HG02885 (cell line): ENCODE data around the gene CCDC85C.

Experiments
- ATAC-seq: cut with Tn5 transposase; IDR thresholded peaks from one replicate; pipeline ENCODE4 v1.9.1; 2021; ENCODE audit warnings: mild to moderate bottlenecking; ENCODE audit not compliant: unreplicated experiment, poor library complexity

CCDC85C gene

DNA sequence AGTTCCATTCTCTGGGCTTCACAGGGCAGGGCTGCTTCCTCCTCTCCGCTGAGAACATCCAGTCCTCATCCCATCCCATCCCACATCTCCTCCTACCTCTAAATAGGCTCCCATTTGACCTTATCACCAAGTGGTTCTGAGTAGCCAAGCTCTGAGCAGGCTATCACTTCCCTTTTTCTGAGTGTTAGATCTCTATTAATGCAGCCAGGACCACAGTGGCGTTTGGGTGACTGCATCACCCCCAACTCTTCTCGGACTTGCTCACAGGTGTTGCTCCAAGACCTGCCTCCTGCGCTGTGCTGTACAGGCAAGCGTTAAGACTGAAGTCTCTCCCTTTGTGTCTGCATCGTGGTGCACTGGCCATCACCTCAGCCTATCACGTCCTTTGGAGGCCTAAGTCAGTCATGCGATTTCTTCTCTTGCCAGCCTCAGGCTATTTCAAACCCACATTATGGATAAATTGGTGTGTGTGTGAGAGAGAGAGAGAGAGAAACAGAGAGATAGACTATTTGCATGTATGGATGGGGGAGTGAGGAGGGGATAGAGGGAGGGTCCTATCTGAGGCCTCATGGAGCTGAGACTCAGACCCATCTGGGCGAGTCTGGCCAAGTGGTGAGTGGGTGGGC is 28.5 kb upstream of the CCDC85C start:
- no peak for ATAC-seq

DNA sequence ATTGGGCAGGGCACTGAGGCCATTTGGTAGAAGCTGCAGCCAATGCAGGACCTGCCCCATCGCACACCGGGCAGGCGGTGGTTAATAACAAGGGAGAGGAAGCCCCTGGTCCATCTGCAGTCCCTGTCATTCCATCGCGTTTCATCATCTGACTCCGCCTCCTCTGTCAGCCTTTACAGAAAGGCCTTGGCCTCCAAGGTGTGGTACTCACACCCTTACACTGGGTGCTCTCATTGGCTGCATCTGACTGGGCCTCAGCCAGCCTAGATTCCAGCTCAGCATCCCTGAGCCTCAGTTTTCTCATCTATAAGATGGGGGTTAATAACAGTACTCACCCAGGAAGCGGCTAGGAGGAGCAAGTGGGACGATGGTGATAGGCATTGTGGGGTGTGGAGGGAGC is 26.2 kb upstream of the CCDC85C start:
- ATAC-seq, result no peak

DNA sequence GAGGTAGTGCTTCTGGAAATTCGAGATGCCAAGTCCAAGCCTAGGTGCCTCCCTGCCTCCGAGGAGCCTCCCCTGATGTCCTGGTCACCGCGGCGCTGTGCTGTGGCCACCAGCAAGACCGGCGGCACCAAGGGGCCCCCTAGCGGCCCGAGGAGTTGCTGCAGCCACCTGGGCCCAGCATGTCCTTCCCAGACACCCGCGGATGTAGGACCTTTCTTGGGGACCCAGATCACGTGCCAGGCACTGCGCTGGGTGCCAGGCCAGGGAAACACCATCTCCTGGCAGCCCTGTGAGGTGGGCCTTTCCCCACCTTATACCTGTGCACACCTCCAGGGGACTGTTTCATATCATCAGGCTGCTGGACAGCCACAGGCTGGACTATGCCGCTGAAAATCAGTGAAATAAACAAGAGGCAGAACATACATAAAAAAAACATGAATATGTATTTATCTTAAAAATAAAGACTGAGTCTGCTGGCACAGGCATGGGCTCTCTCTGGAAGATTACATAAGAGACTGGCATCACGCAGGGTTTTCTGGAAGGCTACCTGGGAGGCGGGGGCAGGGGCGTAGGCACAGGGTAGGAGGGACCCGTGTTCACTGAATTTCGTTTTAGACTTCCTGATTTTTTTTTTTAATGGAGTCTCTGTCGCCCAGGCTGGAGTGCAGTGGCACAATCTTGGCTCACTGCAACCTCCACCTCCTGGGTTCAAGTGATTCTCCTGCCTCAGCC is 25.0 kb upstream of the CCDC85C start:
- ATAC-seq, result peak; percentile 79

DNA sequence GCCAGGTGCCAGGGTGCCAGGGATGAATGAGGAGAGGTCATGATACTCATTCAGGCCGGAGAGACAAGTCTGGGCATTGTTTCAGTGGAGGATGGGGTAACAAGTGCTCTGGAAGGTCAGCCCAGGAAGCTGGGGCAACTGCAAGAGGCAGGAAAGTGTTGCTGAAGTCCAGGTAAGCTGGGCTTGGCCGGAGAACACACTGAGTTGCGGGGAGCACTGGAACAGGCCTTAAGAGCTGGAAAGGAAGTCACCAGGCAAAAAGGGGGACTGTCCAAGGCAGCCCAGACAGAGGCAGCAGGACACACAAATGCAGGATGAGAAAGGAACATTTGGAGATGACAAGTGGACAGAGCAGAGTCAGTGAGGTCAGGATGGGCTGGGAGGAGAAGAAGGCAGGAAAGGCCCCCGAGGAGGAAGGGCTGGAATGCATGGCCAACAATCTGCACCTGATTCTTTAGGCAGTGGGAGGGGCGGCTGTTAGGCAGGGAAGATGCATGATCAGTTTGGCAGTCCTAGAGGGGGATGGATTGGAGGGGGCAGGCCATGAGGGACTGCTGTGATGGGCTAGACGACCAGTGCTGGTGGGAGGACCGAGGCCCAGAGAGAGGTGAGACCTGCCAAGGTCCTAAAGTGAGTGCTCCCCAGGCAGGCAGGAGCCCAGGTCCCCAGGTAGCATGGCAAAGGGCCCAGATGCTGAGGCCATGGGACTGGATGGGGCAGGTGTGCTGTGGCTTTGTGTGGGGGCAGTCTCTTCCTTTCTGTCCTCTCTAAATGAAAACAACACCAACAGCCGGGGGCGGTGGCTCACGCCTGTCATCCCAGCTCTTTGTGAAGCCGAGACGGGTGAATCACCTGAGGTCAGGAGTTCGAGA is 23.7 kb upstream of the CCDC85C start:
- no peak for ATAC-seq

DNA sequence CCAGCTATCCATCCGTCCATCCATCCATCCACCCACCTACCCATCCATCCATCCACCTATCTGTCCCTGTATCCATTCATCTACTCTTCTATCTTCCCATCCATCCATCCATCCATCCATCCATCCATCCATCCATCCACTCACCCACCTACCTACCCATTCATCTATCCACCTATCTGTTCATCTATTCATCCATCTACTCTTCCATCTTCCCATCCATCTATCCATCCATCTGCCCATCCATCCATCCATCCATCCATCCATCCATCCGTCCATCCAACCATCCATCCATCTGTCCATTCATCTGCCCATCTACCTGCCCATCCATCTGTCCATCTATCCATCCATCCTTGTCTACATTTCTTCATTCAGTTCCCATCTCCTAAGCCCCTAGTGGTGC is 23.1 kb upstream of the CCDC85C start:
- ATAC-seq, result no peak

DNA sequence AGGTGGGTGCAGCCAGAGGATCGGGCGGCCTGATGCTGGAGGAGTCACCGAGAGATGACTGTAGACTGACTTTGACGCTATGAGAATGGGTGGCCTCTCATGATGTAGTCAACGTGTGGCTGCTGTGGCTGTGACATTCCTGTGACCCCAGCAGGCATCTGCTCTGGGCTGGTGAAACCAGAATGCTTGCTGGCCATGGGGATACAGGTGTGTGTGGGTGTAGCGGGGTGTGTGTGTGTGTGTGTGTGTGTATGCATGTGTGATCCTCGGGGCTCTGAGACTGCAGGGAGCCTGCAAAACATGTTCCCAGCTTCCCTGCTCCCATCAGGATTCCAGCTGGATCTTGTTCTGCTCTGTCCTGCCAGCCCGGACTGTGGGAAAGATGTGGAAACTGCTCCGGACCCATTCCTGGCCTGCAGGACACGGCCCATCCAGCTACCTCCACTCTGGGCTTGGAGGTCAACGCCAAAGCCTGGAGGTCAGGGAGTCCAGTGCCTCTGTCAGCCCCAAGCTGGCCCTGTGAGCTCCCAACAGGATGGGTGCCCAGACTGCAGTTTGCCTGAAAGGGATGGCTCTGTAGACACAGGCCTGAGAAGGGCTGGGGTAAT is 22.1 kb upstream of the CCDC85C start:
- no peak for ATAC-seq

DNA sequence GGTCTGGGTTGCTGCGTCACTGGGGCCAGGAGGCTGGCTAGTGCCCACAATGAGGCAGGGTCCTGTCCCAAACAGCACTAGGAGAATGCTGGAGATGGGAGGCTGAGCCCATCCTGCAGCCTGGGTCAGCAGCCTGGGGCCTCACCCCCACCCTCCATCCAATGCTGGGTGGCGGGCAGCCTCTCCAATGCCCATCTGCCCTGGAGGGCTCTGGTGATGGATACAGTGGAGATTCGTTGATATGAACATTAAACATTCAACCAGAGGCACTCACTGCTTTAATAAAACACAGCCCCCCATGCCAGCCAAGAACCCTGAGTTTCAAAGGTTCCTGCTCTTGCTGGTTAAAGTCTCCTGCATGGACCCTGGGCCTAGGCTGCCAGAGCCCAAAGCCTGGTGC is 21.5 kb upstream of the CCDC85C start:
- ATAC-seq, result no peak

DNA sequence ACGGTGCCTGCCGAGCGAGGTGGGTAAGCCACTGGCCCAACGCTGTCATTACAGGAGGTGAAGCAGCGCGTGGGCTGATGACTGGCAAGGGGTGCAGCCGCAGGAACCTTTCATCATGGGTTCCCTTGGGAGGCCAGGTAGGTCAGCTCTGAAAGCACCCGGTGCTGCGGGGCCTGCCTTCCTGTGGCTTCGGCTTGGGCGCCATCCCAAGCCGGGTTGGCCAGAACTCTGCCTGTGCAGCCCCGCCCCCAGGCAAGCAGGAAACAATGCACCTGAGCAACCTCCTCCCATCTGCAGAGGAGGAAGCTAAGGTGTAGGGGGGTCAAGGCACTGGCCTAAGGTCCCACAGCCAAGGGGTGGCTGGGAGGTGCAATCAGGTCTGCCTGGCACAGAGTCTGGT is 21.0 kb upstream of the CCDC85C start:
- ATAC-seq, result no peak

DNA sequence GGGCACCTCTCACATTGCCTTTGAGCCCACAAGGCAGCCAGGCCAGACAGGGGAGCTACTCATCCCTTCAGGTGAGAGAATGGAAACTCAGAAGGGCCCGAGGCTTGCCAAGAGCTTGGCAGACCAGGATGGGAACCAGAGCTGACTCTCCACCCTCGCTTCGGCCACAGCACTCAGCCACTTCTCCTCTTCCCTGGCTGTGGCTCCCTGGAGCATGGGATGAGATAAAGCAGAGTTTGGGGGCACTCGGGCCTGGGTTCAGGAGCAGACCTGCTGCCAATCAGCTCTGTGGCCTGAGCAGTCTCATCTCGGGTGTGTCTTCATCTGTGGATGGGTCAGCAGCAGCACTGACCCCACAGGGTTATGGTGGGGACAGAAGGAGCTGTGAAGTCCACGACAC is 20.0 kb upstream of the CCDC85C start:
- no peak for ATAC-seq

DNA sequence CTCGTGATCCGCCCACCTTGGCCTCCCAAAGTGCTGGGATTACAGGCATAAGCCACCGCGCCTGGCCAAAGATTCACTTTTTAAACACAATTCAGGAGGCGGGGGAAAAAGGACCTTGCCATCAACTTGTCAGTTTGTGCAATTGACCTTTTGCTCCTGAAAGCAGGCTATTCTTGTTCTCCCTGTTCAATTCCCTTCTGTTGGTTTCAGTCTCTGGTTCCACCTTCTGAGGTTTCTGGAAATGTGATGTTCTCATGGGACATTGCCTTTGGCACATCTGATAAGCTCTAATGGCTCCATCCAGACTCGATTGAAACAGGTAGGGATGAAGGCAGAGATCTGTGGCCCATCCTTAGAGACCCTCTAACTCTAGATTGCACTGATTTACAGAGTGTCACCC is 17.9 kb upstream of the CCDC85C start:
- no peak for ATAC-seq

DNA sequence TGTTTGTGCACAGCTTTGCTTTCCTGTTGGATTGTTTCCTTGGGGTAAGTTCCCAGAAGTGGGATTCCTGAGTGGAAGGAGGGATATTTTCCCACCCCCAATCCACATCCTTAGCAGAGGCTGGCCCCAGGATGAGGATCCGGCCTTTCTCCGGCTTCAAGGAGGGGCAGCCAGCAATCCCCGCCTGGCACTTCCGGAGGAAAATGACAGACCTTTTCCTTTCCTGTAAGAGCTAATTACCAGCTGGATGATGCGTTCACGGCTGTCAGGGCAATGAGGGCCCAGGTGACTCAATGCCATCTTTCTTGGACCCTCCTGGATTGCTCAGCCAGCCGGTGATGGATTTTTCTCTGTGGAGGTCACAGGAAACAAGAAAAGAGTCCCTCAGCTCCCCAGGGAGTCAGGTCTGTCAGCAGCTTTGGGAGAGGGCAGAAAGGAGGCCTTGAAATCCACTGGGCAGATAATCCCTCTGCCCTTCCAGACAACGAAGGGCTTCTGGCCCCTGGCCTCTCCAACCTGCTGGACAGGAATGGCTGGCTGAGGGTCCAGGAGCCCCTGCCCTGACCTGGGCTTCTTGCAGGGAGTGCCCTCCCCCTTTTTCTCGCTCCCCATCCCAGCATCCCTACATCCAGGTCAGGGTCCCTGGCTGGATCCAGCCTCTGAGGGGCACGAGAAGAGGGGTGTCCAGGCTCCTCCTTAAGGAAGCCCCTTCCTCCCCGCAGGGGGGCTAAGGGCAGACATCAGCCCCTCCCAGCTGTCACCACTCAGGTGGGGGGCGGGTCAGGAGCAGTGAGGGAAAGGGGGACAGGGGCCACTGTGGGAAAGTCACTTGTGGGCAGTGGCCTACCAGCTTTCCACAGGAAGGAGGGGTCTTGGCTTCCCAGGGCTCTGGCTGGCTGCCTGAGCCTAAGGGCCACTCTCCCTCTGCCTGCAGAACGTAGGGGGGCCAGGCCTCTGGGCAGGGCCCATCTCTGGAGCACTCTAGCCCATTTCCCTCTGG is 16.1 kb upstream of the CCDC85C start:
- no peak for ATAC-seq

DNA sequence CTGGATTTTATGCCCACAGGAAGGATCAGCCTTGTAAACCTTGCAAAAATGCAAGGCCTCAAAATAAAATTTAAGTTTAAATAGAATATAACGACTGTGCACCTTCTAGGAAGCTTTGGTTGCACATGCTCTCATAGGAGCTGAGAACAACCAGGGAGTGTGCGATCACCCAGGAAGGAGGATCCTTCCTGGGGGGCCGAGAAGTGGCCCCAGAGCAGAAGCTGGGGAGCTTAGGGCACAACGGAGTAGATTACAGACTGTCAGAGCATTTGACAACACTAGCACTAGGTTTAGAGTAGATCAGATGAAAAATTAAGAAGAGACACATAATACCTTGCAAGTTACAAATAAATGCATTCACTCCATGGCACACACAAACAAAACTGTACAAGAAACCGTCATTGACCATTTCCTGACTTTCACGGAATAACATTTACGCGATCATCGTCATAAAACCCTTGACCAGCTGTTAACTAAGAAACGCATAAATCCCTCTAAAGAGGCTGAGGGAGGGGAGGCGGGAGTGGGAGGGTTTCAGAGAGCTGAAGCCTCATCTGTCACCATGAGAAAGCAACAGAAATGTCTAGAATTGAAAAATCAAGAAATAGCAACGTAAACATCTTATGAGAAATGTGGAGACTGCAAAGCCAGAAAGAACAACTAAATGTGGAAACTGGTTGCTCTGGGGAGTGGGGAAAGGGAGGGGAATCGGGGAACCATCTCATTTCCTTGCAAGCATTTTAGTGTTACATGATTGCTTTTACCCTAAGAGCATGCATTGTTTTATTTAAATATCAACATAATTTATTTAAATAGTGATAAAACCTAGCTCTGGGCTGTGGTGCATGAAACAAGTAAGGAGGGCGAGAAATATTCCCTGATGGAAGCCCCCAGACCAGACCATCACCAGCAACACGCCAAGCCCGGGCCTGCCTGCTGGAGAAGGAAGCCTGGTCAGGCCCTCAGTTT is 13.1 kb upstream of the CCDC85C start:
- ATAC-seq, result no peak

DNA sequence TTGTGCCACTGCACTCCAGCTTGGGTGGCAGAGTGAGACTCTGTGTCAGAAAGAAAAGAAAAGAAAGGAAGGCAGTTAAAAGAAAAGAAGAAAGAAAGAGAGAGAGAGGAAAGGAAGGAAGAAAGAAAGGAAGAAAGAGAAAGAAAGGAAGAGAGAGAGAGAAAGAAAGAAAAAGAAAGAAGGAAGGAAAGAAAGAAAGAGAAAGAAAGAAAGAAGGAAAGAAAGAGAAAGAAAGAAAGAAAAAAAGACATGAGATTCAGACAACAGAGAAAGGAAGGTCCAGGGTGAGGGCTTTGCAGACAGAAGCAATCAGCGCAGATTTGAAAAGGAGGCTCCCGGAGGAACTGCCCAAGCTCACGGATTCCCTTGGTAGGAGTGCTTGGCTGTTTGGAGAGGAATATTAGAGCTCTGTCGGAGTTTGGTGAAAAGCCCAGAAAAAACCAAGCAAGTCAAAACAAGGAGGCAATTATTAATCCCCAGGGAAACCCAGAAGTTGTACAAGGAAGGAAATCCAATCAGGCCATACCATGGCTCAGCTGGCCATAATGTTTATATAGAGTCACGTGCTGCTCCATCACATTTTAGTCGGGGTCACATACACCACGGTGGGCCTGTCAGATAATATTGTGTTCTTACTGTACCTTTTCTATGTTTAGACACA is 11.6 kb upstream of the CCDC85C start:
- no peak for ATAC-seq

DNA sequence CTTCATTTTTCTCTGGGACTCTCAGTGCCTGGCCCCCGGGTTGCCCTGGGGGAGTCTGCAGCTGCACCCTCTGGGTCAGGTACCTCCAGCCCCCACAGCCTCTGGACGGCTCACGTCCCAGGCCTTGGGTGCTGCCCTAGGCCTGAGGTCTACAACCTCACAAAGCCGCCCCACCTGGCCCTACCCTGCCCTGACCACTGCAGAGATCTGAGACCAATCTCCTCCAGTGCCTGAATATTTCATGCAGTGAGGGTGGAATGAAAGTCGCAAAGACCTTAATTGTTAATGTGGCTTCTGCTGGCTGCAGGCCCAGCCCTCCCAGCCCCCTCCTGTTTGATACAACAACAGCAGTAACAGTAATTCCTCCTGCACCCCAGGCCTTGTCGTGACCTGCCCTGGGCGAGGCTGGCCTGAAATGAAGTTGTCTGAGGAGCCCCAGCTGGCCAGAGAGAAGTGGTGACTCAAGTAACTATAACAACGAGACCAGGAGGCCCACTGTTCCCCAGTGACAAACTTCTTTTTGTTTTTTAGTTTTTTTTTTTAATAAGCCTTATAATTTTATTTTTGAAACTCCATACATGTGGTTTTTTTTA is 8.8 kb upstream of the CCDC85C start:
- ATAC-seq, result no peak

DNA sequence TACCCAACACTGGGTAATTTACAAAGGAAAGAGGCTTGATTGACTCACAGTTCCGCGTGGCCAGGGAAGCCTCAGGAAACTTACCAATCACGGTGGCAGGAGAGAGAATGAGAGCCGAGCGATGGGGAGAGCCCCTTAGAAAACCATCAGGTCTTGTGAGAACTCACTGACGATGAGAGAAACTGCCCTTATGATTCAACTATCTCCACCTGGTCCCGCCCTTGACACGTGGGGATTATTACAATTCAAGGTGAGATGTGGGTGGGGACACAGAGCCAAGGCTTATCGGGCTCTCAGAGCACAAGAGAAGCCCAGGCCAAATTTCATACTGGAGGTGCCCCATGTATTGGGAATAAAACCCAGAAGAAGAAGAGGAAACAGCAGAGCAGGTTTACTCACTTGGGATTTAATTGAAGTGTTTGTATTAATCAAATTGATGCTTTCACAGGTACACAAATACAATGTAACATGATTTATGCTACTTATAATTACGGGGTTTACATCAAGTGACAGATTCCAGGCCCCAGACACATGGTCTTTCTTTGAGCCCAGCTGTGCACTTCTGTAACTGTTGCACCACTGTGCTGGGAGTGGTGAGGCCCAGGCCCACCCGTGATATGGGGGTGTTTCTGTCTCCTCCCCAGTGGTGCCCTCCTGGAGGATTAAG is 8.2 kb upstream of the CCDC85C start:
- no peak for ATAC-seq

DNA sequence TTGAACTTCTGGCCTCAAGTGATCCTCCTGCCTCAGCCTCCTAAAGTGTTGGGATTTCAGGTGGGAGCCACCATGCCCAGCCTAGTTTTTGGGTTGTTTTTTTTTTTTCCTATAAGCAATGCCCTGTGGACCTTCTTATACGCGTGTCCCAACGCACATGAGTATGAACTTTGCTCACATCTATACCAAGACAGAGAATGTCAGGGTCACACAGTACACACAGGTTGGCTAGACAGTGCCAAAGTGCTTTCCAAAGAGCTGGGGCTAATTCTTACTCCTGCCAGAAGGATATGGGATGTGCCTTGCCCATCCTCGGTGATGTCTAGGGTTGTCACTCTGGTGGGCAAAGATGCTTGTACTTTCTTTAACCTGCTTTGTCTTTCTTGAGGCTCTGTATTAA is 7.6 kb upstream of the CCDC85C start:
- no peak for ATAC-seq
